ENCODE data around the gene PPP1R15A.

DNA sequence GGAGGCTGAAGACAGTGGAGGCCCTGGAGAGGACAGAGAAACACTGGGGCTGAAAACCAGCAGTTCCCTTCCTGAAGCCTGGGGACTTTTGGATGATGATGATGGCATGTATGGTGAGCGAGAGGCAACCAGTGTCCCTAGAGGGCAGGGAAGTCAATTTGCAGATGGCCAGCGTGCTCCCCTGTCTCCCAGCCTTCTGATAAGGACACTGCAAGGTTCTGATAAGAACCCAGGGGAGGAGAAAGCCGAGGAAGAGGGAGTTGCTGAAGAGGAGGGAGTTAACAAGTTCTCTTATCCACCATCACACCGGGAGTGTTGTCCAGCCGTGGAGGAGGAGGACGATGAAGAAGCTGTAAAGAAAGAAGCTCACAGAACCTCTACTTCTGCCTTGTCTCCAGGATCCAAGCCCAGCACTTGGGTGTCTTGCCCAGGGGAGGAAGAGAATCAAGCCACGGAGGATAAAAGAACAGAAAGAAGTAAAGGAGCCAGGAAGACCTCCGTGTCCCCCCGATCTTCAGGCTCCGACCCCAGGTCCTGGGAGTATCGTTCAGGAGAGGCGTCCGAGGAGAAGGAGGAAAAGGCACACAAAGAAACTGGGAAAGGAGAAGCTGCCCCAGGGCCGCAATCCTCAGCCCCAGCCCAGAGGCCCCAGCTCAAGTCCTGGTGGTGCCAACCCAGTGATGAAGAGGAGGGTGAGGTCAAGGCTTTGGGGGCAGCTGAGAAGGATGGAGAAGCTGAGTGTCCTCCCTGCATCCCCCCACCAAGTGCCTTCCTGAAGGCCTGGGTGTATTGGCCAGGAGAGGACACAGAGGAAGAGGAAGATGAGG lies 1.5 kb downstream of the PPP1R15A start:
- no peak for TF ChIP-seq CTCF (IDR thresholded peaks at IDR 0.05; ENCODE audit: insufficient read depth, low read length, poor library complexity, severe bottlenecking)
- TF ChIP-seq EZH2phosphoT487 (conservative IDR thresholded peaks at IDR 0.05; ENCODE audit: low read length): no peak
